ENCODE results near the gene PTRHD1. TPM values are rescaled to one million over a fixed set of nuclear protein-coding genes. Genes with fewer than 3 reads are reported as not detected.

Gene PTRHD1
- polyA plus RNA-seq, 1 donor from 2014 or later = 33.6 TPM

DNA sequence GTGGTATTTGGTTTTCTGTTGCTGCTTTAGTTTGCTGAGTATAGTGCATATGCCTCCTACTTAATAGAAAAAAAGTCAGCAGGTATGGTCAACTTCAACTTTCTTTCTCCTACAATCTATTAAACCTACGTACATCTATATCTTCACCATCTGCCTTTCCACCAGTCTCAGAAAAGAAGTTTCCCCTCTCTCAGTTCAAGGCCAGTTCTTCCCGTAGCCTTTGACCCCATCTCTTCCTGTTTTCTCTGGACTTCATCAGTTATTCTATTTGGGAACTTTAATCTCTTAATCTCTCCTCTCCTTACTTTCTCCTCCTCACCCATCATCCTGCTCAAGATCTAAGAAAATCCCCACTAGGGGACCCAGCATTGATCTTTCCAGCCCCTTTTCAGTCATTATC lies 5.7 kb downstream of the PTRHD1 start:
- Histone ChIP-seq H3K9me2 (ENCODE audit: insufficient read depth, low read length) (no peaks in the 10 kb centered on the region), H2AFZ (ENCODE audit: low read depth, low read length) (no peak overlapping the region)

DNA sequence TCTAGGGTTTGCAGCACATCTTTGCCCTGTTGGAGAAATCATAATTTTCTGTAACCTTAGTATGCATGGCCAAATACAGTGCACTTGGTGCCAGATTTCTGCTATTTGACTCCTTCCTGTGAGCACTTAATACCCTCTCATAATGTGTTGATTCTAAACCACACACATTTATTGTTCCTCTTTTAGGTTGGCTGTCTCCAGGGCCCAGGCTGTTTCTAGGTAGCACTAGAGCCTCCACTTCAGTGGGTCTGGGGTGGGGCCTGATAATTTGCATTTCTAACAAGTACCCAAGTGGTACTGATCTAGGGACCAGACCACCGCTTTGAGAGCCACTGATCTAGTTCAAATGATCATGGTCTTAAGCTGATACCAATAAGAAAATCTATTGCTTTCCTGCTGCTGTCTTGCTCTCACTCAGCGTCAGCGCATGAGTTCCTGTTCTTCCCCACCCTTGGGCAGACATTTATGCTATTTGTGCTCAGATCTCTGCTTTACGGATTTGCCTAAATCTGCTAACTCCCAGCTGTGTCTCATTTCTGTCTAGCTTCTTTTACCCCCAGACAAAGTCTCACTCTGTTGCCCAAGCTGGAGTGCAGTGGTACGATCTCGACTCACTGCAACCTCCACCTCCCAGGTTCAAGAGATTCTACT lies 7.4 kb downstream of the PTRHD1 start:
- H3K9me2 ChIP-seq (ENCODE audit: insufficient read depth, low read length) = no peaks in the 10 kb centered on the region

More for the DNA sequence above, 5.7 kb downstream of the PTRHD1 start:
- H3K27ac ChIP-seq (ENCODE audit: low read length) = no peak overlapping the region
- H3K4me3 ChIP-seq (ENCODE audit: low read length) = no peak overlapping the region
- H3K36me3 ChIP-seq (ENCODE audit: insufficient read depth, low read length) = no peaks in the 10 kb centered on the region
- H3K4me2 ChIP-seq (ENCODE audit: low read length) = no peak overlapping the region
- H3F3A ChIP-seq (ENCODE audit: insufficient read depth, low read length, poor library complexity, severe bottlenecking) = no peaks in the 10 kb centered on the region
- no peaks in the 10 kb centered on the region for H4K20me1 ChIP-seq (ENCODE audit: insufficient read depth)
- H3K9ac ChIP-seq (ENCODE audit: low read length) = no peak overlapping the region
- TF ChIP-seq RAD21 (conservative IDR thresholded peaks at IDR 0.05) (no peak), POLR2AphosphoS5 (IDR thresholded peaks at IDR 0.05) (no peak), EZH2 (IDR thresholded peaks at IDR 0.05; ENCODE audit: borderline replicate concordance, insufficient read depth, low read length, poor library complexity, severe bottlenecking) (no peak), EP300 (conservative IDR thresholded peaks at IDR 0.05; ENCODE audit: poor library complexity, severe bottlenecking) (no peak)
- TF ChIP-seq, protein P1, sequence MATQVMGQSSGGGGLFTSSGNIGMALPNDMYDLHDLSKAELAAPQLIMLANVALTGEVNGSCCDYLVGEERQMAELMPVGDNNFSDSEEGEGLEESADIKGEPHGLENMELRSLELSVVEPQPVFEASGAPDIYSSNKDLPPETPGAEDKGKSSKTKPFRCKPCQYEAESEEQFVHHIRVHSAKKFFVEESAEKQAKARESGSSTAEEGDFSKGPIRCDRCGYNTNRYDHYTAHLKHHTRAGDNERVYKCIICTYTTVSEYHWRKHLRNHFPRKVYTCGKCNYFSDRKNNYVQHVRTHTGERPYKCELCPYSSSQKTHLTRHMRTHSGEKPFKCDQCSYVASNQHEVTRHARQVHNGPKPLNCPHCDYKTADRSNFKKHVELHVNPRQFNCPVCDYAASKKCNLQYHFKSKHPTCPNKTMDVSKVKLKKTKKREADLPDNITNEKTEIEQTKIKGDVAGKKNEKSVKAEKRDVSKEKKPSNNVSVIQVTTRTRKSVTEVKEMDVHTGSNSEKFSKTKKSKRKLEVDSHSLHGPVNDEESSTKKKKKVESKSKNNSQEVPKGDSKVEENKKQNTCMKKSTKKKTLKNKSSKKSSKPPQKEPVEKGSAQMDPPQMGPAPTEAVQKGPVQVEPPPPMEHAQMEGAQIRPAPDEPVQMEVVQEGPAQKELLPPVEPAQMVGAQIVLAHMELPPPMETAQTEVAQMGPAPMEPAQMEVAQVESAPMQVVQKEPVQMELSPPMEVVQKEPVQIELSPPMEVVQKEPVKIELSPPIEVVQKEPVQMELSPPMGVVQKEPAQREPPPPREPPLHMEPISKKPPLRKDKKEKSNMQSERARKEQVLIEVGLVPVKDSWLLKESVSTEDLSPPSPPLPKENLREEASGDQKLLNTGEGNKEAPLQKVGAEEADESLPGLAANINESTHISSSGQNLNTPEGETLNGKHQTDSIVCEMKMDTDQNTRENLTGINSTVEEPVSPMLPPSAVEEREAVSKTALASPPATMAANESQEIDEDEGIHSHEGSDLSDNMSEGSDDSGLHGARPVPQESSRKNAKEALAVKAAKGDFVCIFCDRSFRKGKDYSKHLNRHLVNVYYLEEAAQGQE (IDR thresholded peaks at IDR 0.05; ENCODE audit: borderline replicate concordance) = no peak
- no peaks in the 10 kb centered on the region for H3K9me3 ChIP-seq (ENCODE audit: low read length)
- H3K79me2 ChIP-seq (replicated peaks; ENCODE audit: insufficient read depth, low read length) = no peaks in the 10 kb centered on the region
- H3K27me3 ChIP-seq (ENCODE audit: insufficient read depth, low read depth, low read length) = no peaks in the 10 kb centered on the region

More for the DNA sequence above, 7.4 kb downstream of the PTRHD1 start:
- Histone ChIP-seq H3K4me2 (ENCODE audit: low read length) (no peak overlapping the region), H3F3A (ENCODE audit: insufficient read depth, low read length, poor library complexity, severe bottlenecking) (no peaks in the 10 kb centered on the region), H3K79me2 (replicated peaks; ENCODE audit: insufficient read depth, low read length) (no peaks in the 10 kb centered on the region), H3K27me3 (ENCODE audit: insufficient read depth, low read depth, low read length) (no peaks in the 10 kb centered on the region), H3K9me3 (ENCODE audit: low read length) (no peaks in the 10 kb centered on the region), H3K27ac (ENCODE audit: low read length) (no peak overlapping the region), H2AFZ (ENCODE audit: low read depth, low read length) (no peak overlapping the region), H4K20me1 (ENCODE audit: insufficient read depth) (no peaks in the 10 kb centered on the region), H3K9ac (ENCODE audit: low read length) (no peak overlapping the region), H3K36me3 (ENCODE audit: insufficient read depth, low read length) (no peaks in the 10 kb centered on the region), H3K4me3 (ENCODE audit: low read length) (no peak overlapping the region)
- no peak for TF ChIP-seq SMC3 (conservative IDR thresholded peaks at IDR 0.05; ENCODE audit: poor library complexity)
- TF ChIP-seq MXI1 (conservative IDR thresholded peaks at IDR 0.05; ENCODE audit: poor library complexity, severe bottlenecking) = no peak
- no peak for TF ChIP-seq POLR2AphosphoS5 (IDR thresholded peaks at IDR 0.05)
- TF ChIP-seq, protein P2, sequence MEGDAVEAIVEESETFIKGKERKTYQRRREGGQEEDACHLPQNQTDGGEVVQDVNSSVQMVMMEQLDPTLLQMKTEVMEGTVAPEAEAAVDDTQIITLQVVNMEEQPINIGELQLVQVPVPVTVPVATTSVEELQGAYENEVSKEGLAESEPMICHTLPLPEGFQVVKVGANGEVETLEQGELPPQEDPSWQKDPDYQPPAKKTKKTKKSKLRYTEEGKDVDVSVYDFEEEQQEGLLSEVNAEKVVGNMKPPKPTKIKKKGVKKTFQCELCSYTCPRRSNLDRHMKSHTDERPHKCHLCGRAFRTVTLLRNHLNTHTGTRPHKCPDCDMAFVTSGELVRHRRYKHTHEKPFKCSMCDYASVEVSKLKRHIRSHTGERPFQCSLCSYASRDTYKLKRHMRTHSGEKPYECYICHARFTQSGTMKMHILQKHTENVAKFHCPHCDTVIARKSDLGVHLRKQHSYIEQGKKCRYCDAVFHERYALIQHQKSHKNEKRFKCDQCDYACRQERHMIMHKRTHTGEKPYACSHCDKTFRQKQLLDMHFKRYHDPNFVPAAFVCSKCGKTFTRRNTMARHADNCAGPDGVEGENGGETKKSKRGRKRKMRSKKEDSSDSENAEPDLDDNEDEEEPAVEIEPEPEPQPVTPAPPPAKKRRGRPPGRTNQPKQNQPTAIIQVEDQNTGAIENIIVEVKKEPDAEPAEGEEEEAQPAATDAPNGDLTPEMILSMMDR (IDR thresholded peaks at IDR 0.05; ENCODE audit: poor library complexity, severe bottlenecking) = no peak
- TF ChIP-seq RAD21 (conservative IDR thresholded peaks at IDR 0.05) = no peak
- no peak for TF ChIP-seq EP300 (conservative IDR thresholded peaks at IDR 0.05; ENCODE audit: poor library complexity, severe bottlenecking)
- TF ChIP-seq TAF1 (IDR thresholded peaks at IDR 0.05; ENCODE audit: low read depth) = no peak
- no peak for TF ChIP-seq EZH2 (IDR thresholded peaks at IDR 0.05; ENCODE audit: borderline replicate concordance, insufficient read depth, low read length, poor library complexity, severe bottlenecking)
- TF ChIP-seq, protein P1 (IDR thresholded peaks at IDR 0.05; ENCODE audit: borderline replicate concordance) = no peak

All from neural cell (in vitro differentiated cells).